ENCODE results near the gene WDFY3. TPM values are rescaled to one million over a fixed set of nuclear protein-coding genes. Genes with fewer than 3 reads are reported as not detected.

Gene WDFY3
- total RNA-seq, 4 donors from 2014 or later: 35.9 to 146 (median 95.0) TPM

DNA sequence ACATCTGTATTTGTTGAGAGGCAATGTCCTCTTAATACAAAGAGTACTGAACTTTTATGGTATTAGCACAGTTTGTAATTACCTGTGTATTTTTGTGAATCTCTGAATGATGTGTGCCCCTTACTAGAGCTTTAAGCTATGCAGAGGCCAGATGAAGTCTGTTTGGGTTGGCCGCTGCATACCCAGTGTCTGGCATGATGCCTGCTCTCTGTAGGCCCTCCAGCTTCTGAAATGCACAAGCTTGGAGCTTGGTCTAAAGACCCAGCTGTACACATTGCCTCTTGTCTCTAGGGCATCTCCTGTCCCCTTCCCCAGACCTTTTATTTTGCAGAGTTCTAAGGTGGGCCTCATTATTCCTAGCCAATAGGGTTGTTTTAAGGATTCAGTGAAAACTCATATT lies 315.0 kb downstream of the WDFY3 start:
- Histone ChIP-seq H3K4me1 (no peaks in the 10 kb centered on the region), H3K27ac (no peak overlapping the region), H3K27me3 (no peaks in the 10 kb centered on the region), H3K9me3 (no peaks in the 10 kb centered on the region), H3K36me3 (no peaks in the 10 kb centered on the region), H3K4me3 (no peak overlapping the region)
- TF ChIP-seq, protein P1, sequence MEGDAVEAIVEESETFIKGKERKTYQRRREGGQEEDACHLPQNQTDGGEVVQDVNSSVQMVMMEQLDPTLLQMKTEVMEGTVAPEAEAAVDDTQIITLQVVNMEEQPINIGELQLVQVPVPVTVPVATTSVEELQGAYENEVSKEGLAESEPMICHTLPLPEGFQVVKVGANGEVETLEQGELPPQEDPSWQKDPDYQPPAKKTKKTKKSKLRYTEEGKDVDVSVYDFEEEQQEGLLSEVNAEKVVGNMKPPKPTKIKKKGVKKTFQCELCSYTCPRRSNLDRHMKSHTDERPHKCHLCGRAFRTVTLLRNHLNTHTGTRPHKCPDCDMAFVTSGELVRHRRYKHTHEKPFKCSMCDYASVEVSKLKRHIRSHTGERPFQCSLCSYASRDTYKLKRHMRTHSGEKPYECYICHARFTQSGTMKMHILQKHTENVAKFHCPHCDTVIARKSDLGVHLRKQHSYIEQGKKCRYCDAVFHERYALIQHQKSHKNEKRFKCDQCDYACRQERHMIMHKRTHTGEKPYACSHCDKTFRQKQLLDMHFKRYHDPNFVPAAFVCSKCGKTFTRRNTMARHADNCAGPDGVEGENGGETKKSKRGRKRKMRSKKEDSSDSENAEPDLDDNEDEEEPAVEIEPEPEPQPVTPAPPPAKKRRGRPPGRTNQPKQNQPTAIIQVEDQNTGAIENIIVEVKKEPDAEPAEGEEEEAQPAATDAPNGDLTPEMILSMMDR (IDR thresholded peaks at IDR 0.05): no peak
- no peak for TF ChIP-seq POLR2A (IDR thresholded peaks at IDR 0.05)
- intact Hi-C loops (cut with DNase I; ENCODE audit: low total_unique reads): no loop called here
- no peak for DNase-seq

GRCh38 chr4:84648863-84649647 lies 317.4 kb downstream of the WDFY3 start:
- no peaks in the 10 kb centered on the region for H3K4me1 ChIP-seq
- no peaks in the 10 kb centered on the region for H3K27me3 ChIP-seq
- no peaks in the 10 kb centered on the region for H3K36me3 ChIP-seq
- no peak overlapping the region for H3K27ac ChIP-seq
- H3K4me3 ChIP-seq: no peak overlapping the region
- TF ChIP-seq, protein P1 (IDR thresholded peaks at IDR 0.05): no peak
- TF ChIP-seq POLR2A (IDR thresholded peaks at IDR 0.05): no peak
- no peaks in the 10 kb centered on the region for H3K9me3 ChIP-seq
- DNase-seq: no peak
- intact Hi-C loops (cut with DNase I; ENCODE audit: low total_unique reads): no loop called here

GRCh38 chr4:84648178-84648577 lies 318.3 kb downstream of the WDFY3 start:
- no peak for DNase-seq
- Histone ChIP-seq H3K4me1 (no peaks in the 10 kb centered on the region), H3K4me3 (no peak overlapping the region), H3K36me3 (no peaks in the 10 kb centered on the region), H3K9me3 (no peaks in the 10 kb centered on the region), H3K27ac (no peak overlapping the region), H3K27me3 (no peaks in the 10 kb centered on the region)
- TF ChIP-seq, protein P1 (IDR thresholded peaks at IDR 0.05): no peak
- no peak for TF ChIP-seq POLR2A (IDR thresholded peaks at IDR 0.05)
- intact Hi-C loops (cut with DNase I; ENCODE audit: low total_unique reads): no loop called here

- no peak for TF ChIP-seq POLR2A (IDR thresholded peaks at IDR 0.05)
- TF ChIP-seq, protein P1 (IDR thresholded peaks at IDR 0.05): no peak
- peak in 1 of 2 donors; percentile 21 for DNase-seq
- Histone ChIP-seq H3K9me3 (no peaks in the 10 kb centered on the region), H3K36me3 (no peaks in the 10 kb centered on the region), H3K4me1 (no peaks in the 10 kb centered on the region), H3K27me3 (no peaks in the 10 kb centered on the region), H3K27ac (no peak overlapping the region), H3K4me3 (no peak overlapping the region)
- intact Hi-C loops (cut with DNase I; ENCODE audit: low total_unique reads): no loop called here
Observed at GRCh38 chr4:84647312-84647884, 319.1 kb downstream of the WDFY3 start.

DNA sequence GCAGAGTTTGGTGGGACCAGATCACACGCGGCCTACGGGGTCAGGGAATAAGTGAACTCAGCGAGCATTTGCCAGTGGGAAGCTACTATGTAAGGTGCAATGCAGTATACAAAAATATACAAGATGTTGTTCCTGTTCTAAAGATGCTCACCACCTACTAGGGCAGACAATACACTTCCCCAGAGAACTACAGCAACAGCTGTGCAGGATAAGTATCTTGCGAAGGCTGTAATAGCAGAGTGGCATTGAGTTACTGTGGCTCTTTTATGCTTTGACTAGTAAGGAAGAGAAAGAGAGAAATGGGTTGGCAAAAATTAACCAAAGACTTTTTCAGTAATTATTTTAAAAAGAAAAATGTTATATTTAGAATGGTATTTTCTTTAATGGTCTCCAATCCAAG lies 322.4 kb downstream of the WDFY3 start:
- DNase-seq: no peak
- H3K27ac ChIP-seq: no peak overlapping the region
- no peaks in the 10 kb centered on the region for H3K9me3 ChIP-seq
- no peak overlapping the region for H3K4me3 ChIP-seq
- TF ChIP-seq, protein P1 (IDR thresholded peaks at IDR 0.05): no peak
- TF ChIP-seq POLR2A (IDR thresholded peaks at IDR 0.05): no peak
- no peaks in the 10 kb centered on the region for H3K4me1 ChIP-seq
- intact Hi-C loops (cut with DNase I; ENCODE audit: low total_unique reads): no loop called here
- H3K36me3 ChIP-seq: no peaks in the 10 kb centered on the region
- H3K27me3 ChIP-seq: no peaks in the 10 kb centered on the region

Data from uterus (tissue), 4 donors.